ENCODE measurements around the gene RAB3A. TPM values are rescaled to one million over a fixed set of nuclear protein-coding genes. Genes with fewer than 3 reads are reported as not detected.

Gene RAB3A
- total RNA-seq, 2 donors from 2014 or later: 0.52 to 8.2 TPM

DNA sequence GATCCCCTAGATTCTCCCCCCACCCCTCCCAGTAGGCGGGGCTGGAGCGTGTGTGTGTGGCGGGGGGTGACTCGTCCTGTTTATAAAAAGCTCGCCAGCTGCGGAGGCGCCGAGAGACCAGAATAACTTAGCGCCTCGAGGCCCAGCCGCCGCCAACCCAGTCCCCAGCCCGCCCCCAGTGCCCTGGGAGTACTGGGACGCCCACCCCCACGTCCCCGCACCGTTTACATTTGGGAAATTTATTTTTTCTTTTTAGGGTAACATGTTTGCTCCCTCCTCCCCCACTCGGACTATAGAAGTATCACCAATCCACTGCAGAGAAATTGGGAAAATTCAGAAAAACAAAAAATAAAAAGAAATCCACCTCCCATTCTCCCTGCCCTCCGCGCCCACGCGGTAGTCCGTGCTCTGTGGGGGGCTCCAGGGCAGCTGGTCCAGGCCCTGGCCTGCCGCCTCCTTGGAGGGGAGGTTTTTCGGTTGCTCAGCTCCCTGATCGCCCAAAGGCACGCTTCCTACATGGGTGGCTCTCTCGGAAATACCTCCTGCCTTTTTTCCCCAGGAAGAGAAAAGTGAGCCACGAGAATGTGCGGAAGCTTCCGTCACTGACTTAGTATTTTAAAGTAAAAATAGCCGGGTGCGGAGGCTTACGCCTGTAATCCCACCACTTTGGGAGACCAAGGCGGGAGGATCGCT, 1.5 kb upstream of the RAB3A start:
- ATAC-seq: no peak
- intact Hi-C loops (cut with DNase I): no loop called here
- no peaks in the 10 kb centered on the region for H3K36me3 ChIP-seq (replicated peaks in 1 of 2; ENCODE audit: insufficient read depth in 1 of 2, low read depth in 2 of 2)
- whole genome bisulfite sequencing, 2 donors: 30 to 37% methylated on average over 33 to 34 of the region's 36 CpGs
- H3K9me3 ChIP-seq: no peaks in the 10 kb centered on the region
- DNase-seq: peak; percentile 65 to 80 (median 78)
- peak overlapping the region; percentile 71 to 95 (median 86) for H3K27ac ChIP-seq
- TF ChIP-seq, protein P1, sequence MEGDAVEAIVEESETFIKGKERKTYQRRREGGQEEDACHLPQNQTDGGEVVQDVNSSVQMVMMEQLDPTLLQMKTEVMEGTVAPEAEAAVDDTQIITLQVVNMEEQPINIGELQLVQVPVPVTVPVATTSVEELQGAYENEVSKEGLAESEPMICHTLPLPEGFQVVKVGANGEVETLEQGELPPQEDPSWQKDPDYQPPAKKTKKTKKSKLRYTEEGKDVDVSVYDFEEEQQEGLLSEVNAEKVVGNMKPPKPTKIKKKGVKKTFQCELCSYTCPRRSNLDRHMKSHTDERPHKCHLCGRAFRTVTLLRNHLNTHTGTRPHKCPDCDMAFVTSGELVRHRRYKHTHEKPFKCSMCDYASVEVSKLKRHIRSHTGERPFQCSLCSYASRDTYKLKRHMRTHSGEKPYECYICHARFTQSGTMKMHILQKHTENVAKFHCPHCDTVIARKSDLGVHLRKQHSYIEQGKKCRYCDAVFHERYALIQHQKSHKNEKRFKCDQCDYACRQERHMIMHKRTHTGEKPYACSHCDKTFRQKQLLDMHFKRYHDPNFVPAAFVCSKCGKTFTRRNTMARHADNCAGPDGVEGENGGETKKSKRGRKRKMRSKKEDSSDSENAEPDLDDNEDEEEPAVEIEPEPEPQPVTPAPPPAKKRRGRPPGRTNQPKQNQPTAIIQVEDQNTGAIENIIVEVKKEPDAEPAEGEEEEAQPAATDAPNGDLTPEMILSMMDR (IDR thresholded peaks at IDR 0.05): no peak
- no peak for TF ChIP-seq POLR2A (IDR thresholded peaks at IDR 0.05)
- peak overlapping the region in 1 of 2 donors; percentile 3 for H3K4me3 ChIP-seq
- peaks cover 26% of the 10 kb centered on the region for H3K4me1 ChIP-seq
- no peaks in the 10 kb centered on the region for H3K27me3 ChIP-seq

GRCh38 chr19:18204394-18205199, 755 bp upstream of the RAB3A start:
- 0 to 1% methylated on average over 18 to 22 of the region's 22 CpGs for WGBS, 2 donors
- Histone ChIP-seq H3K4me3 (peak overlapping the region in 1 of 2 donors; percentile 3), H3K27me3 (no peaks in the 10 kb centered on the region), H3K36me3 (replicated peaks in 1 of 2; ENCODE audit: insufficient read depth in 1 of 2, low read depth in 2 of 2) (no peaks in the 10 kb centered on the region), H3K27ac (peak overlapping the region; percentile 71 to 95 (median 86)), H3K4me1 (peaks cover 26% of the 10 kb centered on the region), H3K9me3 (no peaks in the 10 kb centered on the region)
- DNase-seq (peak in 1 of 4 donors; percentile 59), ATAC-seq (peak; percentile 5)
- TF ChIP-seq, protein P1 (IDR thresholded peaks at IDR 0.05): no peak
- peak in 2 of 3 donors; percentile 36 to 41 for TF ChIP-seq POLR2A (IDR thresholded peaks at IDR 0.05)
- intact Hi-C loops (cut with DNase I): no loop called here

DNA sequence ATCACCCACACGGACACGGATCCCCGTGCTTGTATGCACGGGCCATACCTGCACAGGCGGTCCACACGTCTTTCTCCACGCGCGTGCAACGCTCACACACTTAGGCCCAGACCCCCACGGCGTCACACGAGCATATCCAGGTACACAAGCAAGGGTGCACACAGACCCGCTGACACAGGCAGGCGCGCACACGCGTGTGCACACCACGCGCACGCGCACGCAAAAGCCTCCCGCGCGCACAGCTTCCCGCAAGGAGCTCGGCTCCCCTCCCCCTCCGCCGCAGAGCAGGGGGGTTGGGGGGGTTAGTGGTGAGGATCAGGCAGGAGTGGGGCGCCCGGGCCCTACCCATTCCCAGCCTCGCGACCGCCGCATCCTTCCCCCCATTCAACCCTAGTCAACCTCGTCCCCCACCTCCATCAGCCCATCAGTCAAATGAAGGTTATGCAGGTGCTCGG, 407 bp downstream of the RAB3A start:
- intact Hi-C loops (cut with DNase I): no loop called here
- peak overlapping the region; percentile 52 to 81 (median 63) for H3K27ac ChIP-seq
- peak overlapping the region; percentile 32 to 80 for H3K4me3 ChIP-seq
- WGBS, 2 donors: 1% methylated on average over 38 of the region's 38 CpGs; no CpG with 5 or more reads in 1 of the 2 donors
- peaks cover 26% of the 10 kb centered on the region for H3K4me1 ChIP-seq
- ATAC-seq: peak; percentile 4
- DNase-seq: peak in 3 of 4 donors; percentile 32 to 46 (median 43)
- H3K36me3 ChIP-seq (replicated peaks in 1 of 2; ENCODE audit: insufficient read depth in 1 of 2, low read depth in 2 of 2): no peaks in the 10 kb centered on the region
- no peaks in the 10 kb centered on the region for H3K9me3 ChIP-seq
- no peak for TF ChIP-seq POLR2A (IDR thresholded peaks at IDR 0.05)
- TF ChIP-seq, protein P1 (IDR thresholded peaks at IDR 0.05): no peak
- H3K27me3 ChIP-seq: no peaks in the 10 kb centered on the region

DNA sequence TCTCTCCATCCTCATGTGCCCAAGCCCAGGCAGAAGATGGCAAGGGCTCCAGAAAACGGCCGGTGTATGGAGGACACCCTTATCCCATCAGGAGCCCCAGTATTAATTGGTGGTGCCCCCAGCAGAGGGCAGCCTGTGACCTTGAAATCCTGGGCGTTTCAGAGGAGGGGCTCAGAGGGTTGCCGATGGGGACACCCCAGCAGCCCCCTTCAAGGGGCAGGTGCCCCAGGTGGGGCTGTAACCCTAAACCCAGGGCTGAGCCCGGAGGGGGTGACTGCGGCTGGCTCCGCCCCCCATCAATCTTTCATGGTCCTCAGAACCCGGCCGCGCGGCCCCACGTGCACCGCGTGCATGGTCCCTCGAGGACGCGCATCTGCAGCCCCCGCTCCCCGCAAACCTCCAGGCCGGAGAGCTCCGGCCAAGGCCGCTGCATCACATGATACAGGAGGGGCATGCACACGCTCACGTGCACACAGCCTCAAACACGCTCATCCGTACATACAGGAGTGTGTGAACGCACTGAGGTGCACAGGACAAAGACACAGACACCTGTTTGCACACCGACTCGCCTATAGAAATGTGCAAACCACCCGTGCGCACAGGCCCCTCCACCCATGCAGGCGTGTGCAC, 949 bp downstream of the RAB3A start:
- ATAC-seq (no peak), DNase-seq (peak in 2 of 4 donors; percentile 16 to 27)
- Histone ChIP-seq H3K4me1 (peaks cover 26% of the 10 kb centered on the region), H3K27ac (peak overlapping the region in 1 of 4 donors; percentile 72), H3K36me3 (replicated peaks in 1 of 2; ENCODE audit: insufficient read depth in 1 of 2, low read depth in 2 of 2) (no peaks in the 10 kb centered on the region), H3K27me3 (no peaks in the 10 kb centered on the region), H3K4me3 (peak overlapping the region in 1 of 2 donors; percentile 32), H3K9me3 (no peaks in the 10 kb centered on the region)
- no peak for TF ChIP-seq POLR2A (IDR thresholded peaks at IDR 0.05)
- TF ChIP-seq, protein P1 (IDR thresholded peaks at IDR 0.05): peak in 1 of 7 experiments; percentile 21
- intact Hi-C loops (cut with DNase I): no loop called here
- WGBS, 2 donors: 4 to 60% methylated on average over 1 to 32 of the region's 32 CpGs
